Fibroblast of lung (primary cell): ENCODE measurements around the gene RSPH1. TPM values are rescaled to one million over a fixed set of nuclear protein-coding genes. Genes with fewer than 3 reads are reported as not detected.

ENCODE experiments used
- DNase-seq, 2 donors: peaks; one replicate each; pipeline versions ENCODE4 v3.0.0 to v3.0.0-alpha.2; 2010; ENCODE audit warnings: low read depth in 2 of 2
- H2AFZ ChIP-seq: 2 replicates; pipeline ENCODE4 v1.5.1; 2012; ENCODE audit warnings: low read length, control low read depth, inconsistent platforms
- H3K27ac ChIP-seq: 2 replicates; pipeline ENCODE4 v1.5.1; 2011; ENCODE audit warnings: low read length, control low read depth; ENCODE audit not compliant: insufficient read depth
- H3K27me3 ChIP-seq: 2 replicates; pipeline ENCODE4 v1.5.1; 2011; ENCODE audit warnings: mild to moderate bottlenecking, low read length; ENCODE audit not compliant: control insufficient read depth, insufficient read depth
- H3K36me3 ChIP-seq: 2 replicates; pipeline ENCODE4 v1.5.1; 2011; ENCODE audit warnings: low read length; ENCODE audit not compliant: control insufficient read depth, insufficient read depth
- H3K4me1 ChIP-seq: 2 replicates; pipeline ENCODE4 v1.5.1; 2011; ENCODE audit warnings: low read length; ENCODE audit not compliant: control insufficient read depth, insufficient read depth; ENCODE audit errors: extremely low read depth
- H3K4me2 ChIP-seq: 2 replicates; pipeline ENCODE4 v1.5.1; 2011; ENCODE audit warnings: low read length, control low read depth; ENCODE audit not compliant: insufficient read depth; ENCODE audit errors: extremely low read depth
- H3K4me3 ChIP-seq, 4 experiments: fragments of 200-600 bp in 1 of 4; sonication (generic) in 1 of 4; replicated peaks in 1 of 4; 2 replicates each; pipeline ENCODE4 v1.5.1; 2011 to 2016; ENCODE audit warnings: low read length in 4 of 4, low read depth in 3 of 4, mild to moderate bottlenecking in 3 of 4, control low read depth in 2 of 4, inconsistent platforms in 1 of 4, mixed read lengths in 1 of 4; ENCODE audit not compliant: insufficient read depth in 1 of 4; ENCODE audit errors: control extremely low read depth in 1 of 4
- H3K79me2 ChIP-seq: 2 replicates; pipeline ENCODE4 v1.5.1; 2012; ENCODE audit warnings: mild to moderate bottlenecking, low read length, inconsistent platforms; ENCODE audit not compliant: control insufficient read depth, insufficient read depth
- H3K9ac ChIP-seq: 2 replicates; pipeline ENCODE4 v1.5.1; 2011; ENCODE audit warnings: mild to moderate bottlenecking, low read length, control low read depth; ENCODE audit not compliant: insufficient read depth
- H3K9me3 ChIP-seq: 2 replicates; pipeline ENCODE4 v1.5.1; 2012; ENCODE audit warnings: low read depth, low read length; ENCODE audit not compliant: control insufficient read depth, insufficient read depth
- H4K20me1 ChIP-seq: 2 replicates; pipeline ENCODE4 v1.5.1; 2011; ENCODE audit warnings: low read length; ENCODE audit not compliant: control insufficient read depth, insufficient read depth; ENCODE audit errors: extremely low read depth
- EZH2 ChIP-seq: IDR thresholded peaks from 2 replicates; pipeline ENCODE4 v1.5.1; 2012; ENCODE audit warnings: low read length, control low read depth, mild to moderate bottlenecking; ENCODE audit errors: missing control alignments
- polyA plus RNA-seq, 2 donors: library from polyadenylated mRNA; depleted of rRNA in 1 of 2; stranded (reverse) in 1 of 2; unstranded in 1 of 2; fragments of >200 nt; gene quantifications; 2 replicates each; pipeline ENCODE4 v1.2.1, GENCODE V29; 2011 to 2012; ENCODE audit warnings: missing spikeins in 1 of 2
- total RNA-seq: library from RNA; depleted of rRNA; stranded (reverse); fragments of >200 nt; gene quantifications from 2 replicates; pipeline ENCODE4 v1.2.1, GENCODE V29; 2014
- TF ChIP-seq, protein P1 (sequence below), 2 donors: IDR thresholded peaks in 1 of 2; conservative IDR thresholded peaks in 1 of 2; 1 replicate in 1 of 2; 2 replicates in 1 of 2; pipeline ENCODE4 v1.5.1; 2011 to 2012; ENCODE audit warnings: low read length in 2 of 2, control low read depth in 1 of 2, inconsistent platforms in 1 of 2, low read depth in 1 of 2, mild to moderate bottlenecking in 1 of 2

Gene RSPH1
- total and polyA plus RNA-seq, 2 donors (not counting 1 experiment from before 2014, with no cell fraction given) = not detected

DNA sequence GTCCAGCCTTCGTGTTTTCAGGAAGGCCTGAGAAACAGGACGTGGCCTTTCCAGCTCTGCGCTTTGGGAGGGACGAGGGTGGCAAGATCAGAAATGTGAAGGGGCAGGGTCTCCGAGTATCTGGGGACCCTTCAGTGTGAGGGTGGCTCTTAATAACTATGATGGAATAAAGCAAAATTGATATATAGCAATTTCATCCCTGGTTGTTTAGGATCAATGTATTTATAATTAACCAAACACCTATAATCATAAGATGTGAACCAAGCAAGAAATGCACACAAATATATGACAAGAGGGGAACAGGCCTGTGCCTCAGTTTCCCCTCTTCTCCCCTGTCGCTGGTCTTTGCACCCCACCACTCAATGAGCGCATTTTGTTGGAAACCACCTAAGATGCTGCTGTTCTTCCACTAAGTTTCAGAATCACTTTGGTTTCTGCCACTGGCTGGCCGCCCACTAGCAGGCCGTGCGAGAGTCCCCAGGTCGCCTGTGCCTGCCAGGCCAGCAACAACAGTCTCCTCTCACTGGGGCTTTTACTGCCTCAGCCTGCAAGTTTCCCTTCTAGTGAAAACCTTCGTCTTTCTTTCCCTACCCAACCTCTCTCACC lies 55.7 kb downstream of the RSPH1 start:
- TF ChIP-seq, protein P1, sequence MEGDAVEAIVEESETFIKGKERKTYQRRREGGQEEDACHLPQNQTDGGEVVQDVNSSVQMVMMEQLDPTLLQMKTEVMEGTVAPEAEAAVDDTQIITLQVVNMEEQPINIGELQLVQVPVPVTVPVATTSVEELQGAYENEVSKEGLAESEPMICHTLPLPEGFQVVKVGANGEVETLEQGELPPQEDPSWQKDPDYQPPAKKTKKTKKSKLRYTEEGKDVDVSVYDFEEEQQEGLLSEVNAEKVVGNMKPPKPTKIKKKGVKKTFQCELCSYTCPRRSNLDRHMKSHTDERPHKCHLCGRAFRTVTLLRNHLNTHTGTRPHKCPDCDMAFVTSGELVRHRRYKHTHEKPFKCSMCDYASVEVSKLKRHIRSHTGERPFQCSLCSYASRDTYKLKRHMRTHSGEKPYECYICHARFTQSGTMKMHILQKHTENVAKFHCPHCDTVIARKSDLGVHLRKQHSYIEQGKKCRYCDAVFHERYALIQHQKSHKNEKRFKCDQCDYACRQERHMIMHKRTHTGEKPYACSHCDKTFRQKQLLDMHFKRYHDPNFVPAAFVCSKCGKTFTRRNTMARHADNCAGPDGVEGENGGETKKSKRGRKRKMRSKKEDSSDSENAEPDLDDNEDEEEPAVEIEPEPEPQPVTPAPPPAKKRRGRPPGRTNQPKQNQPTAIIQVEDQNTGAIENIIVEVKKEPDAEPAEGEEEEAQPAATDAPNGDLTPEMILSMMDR (conservative IDR thresholded peaks at IDR 0.05 in 1 of 2, IDR thresholded peaks at IDR 0.05 in 1 of 2; ENCODE audit: low read depth in 1 of 2, low read length in 2 of 2) = no peak
- no peak for TF ChIP-seq EZH2
- Histone ChIP-seq H3K27ac (no peak overlapping the region), H2AFZ (no peak overlapping the region), H4K20me1 (no peaks in the 10 kb centered on the region), H3K36me3 (no peaks in the 10 kb centered on the region), H3K9ac (no peak overlapping the region), H3K9me3 (no peaks in the 10 kb centered on the region), H3K4me1 (no peaks in the 10 kb centered on the region), H3K4me3 (no peak overlapping the region), H3K4me2 (no peak overlapping the region), H3K27me3 (no peaks in the 10 kb centered on the region), H3K79me2 (no peaks in the 10 kb centered on the region)
- no peak for DNase-seq

DNA sequence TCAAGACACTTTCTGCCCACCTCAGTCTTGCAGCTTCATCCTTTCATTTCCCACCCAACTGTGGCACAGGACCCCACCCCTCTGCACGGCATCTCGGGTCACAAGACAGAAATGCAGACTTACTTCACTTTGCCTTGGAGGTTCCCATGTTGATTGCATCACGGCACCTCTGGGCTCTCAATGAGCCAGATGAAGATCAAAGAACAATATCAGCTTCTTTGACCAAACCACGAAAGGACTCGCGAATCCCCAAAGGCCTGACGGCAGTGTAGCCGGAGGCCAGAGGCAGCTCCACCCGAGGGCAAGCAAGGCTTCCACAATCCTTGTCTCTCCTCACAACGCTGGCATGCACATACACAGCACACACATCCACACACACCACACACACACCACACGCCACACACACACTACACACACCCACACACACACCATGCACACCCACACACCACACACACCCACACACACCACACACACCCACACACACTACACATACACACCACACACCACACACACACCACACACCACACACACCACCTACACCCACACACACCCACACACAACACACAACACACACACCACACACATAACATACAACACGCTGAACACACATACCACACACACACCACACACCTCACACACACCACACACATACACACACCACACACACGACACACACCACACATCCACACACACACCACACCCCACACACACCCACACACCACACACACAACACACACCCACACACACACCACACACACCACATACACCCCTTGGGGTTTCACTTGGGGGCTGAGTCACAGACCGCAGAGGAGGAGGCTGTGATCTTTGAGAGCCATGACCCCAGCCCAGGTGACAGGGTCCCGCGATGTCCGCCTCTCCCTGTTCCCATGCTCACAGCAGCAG lies 56.5 kb downstream of the RSPH1 start:
- Histone ChIP-seq H3K27ac (no peak overlapping the region), H4K20me1 (no peaks in the 10 kb centered on the region), H3K9ac (no peak overlapping the region), H3K4me1 (no peaks in the 10 kb centered on the region), H3K4me2 (no peak overlapping the region), H2AFZ (no peak overlapping the region), H3K4me3 (no peak overlapping the region), H3K27me3 (no peaks in the 10 kb centered on the region), H3K36me3 (no peaks in the 10 kb centered on the region), H3K9me3 (no peaks in the 10 kb centered on the region), H3K79me2 (no peaks in the 10 kb centered on the region)
- TF ChIP-seq, protein P1 (conservative IDR thresholded peaks at IDR 0.05 in 1 of 2, IDR thresholded peaks at IDR 0.05 in 1 of 2; ENCODE audit: low read depth in 1 of 2, low read length in 2 of 2) = no peak
- no peak for TF ChIP-seq EZH2
- DNase-seq = no peak

DNA sequence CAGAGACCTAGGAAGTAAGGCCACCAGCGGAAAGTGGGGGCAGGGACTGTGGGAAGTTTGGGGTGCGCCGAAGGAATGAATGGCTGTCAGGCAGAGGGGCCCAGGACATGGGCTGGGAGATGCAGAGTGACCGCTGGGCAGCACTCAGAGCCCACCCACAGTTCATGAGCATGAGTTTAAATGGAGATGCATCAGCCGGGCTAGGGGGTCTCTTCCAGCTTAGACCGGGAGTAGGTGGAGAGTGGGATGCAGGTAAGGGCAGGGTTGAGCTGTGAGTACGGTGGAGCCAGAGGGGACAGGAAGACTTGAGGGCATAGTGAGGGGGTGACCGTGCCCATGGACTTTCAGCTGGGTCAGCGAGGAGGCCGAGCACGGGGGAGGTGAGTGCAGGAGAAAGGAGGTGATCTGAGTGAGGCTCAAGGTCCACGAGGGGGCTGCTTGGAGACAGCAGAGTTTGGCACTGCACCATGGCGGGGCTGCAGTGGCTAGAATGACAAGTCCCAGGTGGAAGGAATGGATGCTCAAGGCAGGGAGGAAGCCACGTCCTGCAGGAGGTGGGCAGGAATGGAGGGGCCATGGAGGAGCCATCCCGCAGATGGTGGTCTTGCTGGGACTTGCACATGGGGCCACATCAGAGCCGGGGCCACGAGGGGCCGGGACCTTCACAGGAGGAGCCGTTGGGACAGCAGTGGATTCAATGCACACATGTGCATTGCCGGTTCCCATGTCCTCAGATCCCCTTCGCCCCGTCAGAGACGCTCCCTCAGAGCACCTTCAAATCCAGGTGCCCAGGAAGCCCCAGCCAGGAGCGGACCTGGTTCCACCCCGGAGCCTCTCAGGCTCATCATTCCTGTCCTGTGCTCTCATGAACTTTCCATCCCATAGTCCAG lies 57.5 kb downstream of the RSPH1 start:
- no peak overlapping the region for H2AFZ ChIP-seq

More for the DNA sequence above, 57.5 kb downstream of the RSPH1 start:
- no peaks in the 10 kb centered on the region for H3K27me3 ChIP-seq
- H3K9ac ChIP-seq = no peak overlapping the region
- H3K36me3 ChIP-seq = no peaks in the 10 kb centered on the region
- H3K4me3 ChIP-seq = no peak overlapping the region
- no peaks in the 10 kb centered on the region for H4K20me1 ChIP-seq
- no peak for DNase-seq
- no peak overlapping the region for H3K4me2 ChIP-seq
- H3K79me2 ChIP-seq = no peaks in the 10 kb centered on the region
- H3K4me1 ChIP-seq = no peaks in the 10 kb centered on the region
- no peak overlapping the region for H3K27ac ChIP-seq
- TF ChIP-seq EZH2 = no peak
- TF ChIP-seq, protein P1 (conservative IDR thresholded peaks at IDR 0.05 in 1 of 2, IDR thresholded peaks at IDR 0.05 in 1 of 2; ENCODE audit: low read depth in 1 of 2, low read length in 2 of 2) = no peak
- no peaks in the 10 kb centered on the region for H3K9me3 ChIP-seq
